AG04450 (cell line): ENCODE data around the gene SSH3. TPM values are rescaled to one million over a fixed set of nuclear protein-coding genes. Genes with fewer than 3 reads are reported as not detected.

Experiments
- CTCF ChIA-PET: fragments of 300-600, 350-600 bp; formaldehyde crosslinking; extraction: SDS; loops from one replicate; lab custom pipeline; 2022; ENCODE audit warnings: antibody characterized with exemption, inconsistent platforms; lab: Charles Lee
- POLR2A ChIA-PET: fragments of 350-600 bp; formaldehyde crosslinking; extraction: SDS; loops from one replicate; lab custom pipeline; 2021; ENCODE audit warnings: antibody characterized with exemption, inconsistent platforms; lab: Yijun Ruan, JAX
- DNase-seq: peaks from one replicate; pipeline ENCODE4 v3.0.0-alpha.2; 2011; ENCODE audit warnings: low read depth, low spot score
- H3K27ac ChIP-seq: one replicate; pipeline ENCODE4 v1.5.1; 2012; ENCODE audit warnings: low read depth, low read length, control low read depth
- H3K27me3 ChIP-seq: one replicate; pipeline ENCODE4 v1.6.0; 2012; ENCODE audit warnings: low read length; ENCODE audit not compliant: control insufficient read depth, insufficient read depth
- H3K4me3 ChIP-seq: 2 replicates; pipeline ENCODE4 v1.5.1; 2011; ENCODE audit warnings: mild to moderate bottlenecking, low read depth, low read length, control low read depth
- H3K9me3 ChIP-seq: 2 replicates; pipeline ENCODE4 v1.5.1; 2012; ENCODE audit warnings: low read length; ENCODE audit not compliant: control insufficient read depth, insufficient read depth
- CTCF ChIP-seq: IDR thresholded peaks from 2 replicates; pipeline ENCODE4 v1.5.1; 2011; ENCODE audit warnings: low read depth, low read length, control low read depth, inconsistent platforms
- polyA plus RNA-seq: library from polyadenylated mRNA; depleted of rRNA; stranded (reverse); fragments of >200 nt; gene quantifications from 2 replicates; pipeline ENCODE4 v1.2.3, GENCODE V29; 2011

SSH3 gene
- polyA plus RNA-seq, 1 experiment, result 16.5 TPM

GRCh38 chr11:67309166-67309565 lies 5.8 kb downstream of the SSH3 start:
- Histone ChIP-seq H3K4me3 (no peak overlapping the region), H3K27me3 (no peaks in the 10 kb centered on the region), H3K9me3 (no peaks in the 10 kb centered on the region), H3K27ac (no peak overlapping the region)
- no peak for DNase-seq
- TF ChIP-seq CTCF, result no peak
- ChIA-PET CTCF (interaction anchor here (1.2 to 1.5 kb wide), 3 partner anchors 8 to 47 kb away, joined by 3 to 6 read pairs (median 4); partner anchors contain the start of gene ANKRD13D), POLR2A (no interaction called here)

DNA sequence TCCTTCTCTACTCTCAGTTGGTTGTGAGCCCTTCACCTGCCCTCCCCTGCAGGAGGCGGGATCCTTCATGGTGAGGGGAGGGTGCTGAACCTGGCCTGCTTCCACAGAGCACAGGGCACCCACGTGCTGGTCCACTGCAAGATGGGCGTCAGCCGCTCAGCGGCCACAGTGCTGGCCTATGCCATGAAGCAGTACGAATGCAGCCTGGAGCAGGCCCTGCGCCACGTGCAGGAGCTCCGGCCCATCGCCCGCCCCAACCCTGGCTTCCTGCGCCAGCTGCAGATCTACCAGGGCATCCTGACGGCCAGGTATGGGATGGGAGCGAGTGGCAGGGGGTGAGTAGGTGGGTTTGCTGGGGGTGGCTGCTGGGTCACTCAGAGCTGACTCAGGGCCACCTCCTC lies 6.3 kb downstream of the SSH3 start:
- no peak for TF ChIP-seq CTCF
- H3K9me3 ChIP-seq, result no peaks in the 10 kb centered on the region
- no peak overlapping the region for H3K4me3 ChIP-seq
- ChIA-PET CTCF (interaction anchor here (1.5 kb wide), 2 partner anchors 21 to 48 kb away, joined by 4 to 6 read pairs; partner anchors contain the start of gene ANKRD13D), POLR2A (no interaction called here)
- no peaks in the 10 kb centered on the region for H3K27me3 ChIP-seq
- no peak for DNase-seq
- no peak overlapping the region for H3K27ac ChIP-seq

DNA sequence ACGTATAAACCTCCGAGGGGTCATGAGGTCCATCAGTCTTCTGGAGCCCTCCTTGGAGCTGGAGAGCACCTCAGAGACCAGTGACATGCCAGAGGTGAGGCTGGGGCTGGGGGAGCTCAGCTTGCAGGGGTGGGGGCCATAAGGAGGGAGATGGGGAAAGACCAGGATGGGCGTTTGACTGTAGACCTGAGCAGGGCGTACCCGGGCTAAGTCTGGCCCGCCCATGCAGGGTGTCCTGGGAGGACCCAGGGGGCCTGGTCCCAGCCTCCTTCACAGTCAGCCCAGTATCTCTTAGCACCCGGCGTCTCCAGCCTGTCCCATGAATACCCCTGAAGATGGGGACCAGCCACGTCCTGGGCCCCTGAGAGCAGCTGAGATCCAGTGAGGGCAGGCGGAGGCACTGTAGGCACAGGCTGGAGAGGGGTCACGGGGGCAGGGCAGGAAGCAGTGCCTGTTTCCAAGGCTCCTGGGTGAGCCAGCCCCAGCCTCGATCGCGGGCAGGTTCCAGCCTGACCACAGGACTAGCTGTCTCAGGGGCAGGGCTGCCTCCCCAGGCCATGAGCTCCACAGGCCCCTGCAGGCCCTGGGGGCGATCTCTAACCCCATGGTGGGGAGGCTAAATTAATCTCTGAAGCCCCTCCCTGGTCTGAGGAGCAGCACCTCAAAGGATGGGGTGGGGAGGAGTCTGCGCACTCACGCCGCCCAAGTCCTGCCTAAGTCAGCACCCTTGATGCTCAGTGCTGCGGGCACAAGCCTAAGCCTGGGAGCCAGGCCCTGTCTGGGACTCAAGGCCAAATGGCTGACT lies 7.1 kb downstream of the SSH3 start:
- Histone ChIP-seq H3K27me3 (no peaks in the 10 kb centered on the region), H3K9me3 (no peaks in the 10 kb centered on the region), H3K27ac (no peak overlapping the region), H3K4me3 (no peak overlapping the region)
- no peak for TF ChIP-seq CTCF
- CTCF ChIA-PET, result interaction anchor here (1.5 kb wide), 1 partner anchor 48 kb away, joined by 6 read pairs; no protein-coding TSS in a partner anchor
- no peak for DNase-seq
- POLR2A ChIA-PET, result no interaction called here

DNA sequence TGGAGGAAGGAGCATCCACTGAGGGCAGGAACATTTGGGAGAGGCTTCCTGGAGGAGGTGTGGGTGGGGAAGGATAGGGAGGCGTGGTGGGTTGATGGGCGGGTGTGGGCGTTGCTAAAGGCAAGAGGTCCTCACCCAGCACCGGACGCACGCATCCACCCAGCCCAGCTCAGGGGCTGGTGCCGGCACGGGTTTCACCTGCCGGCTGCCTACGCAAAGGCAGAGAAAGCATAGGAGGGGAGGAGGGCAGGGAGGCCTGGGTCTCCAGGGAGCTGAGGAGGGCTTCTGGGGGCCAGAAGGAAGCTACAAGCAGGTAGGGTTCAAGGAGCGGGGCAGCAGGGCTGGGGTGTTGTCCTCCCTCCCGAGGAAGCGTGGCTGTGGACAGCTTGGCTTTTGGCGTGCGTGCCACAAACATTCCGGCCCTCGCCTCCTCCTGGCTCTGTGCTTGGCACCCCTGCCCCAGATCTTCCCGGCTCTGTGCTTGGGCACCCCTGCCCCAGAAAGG lies 7.8 kb downstream of the SSH3 start:
- Histone ChIP-seq H3K4me3 (no peak overlapping the region), H3K27ac (no peak overlapping the region), H3K27me3 (no peaks in the 10 kb centered on the region), H3K9me3 (no peaks in the 10 kb centered on the region)
- POLR2A ChIA-PET, result no interaction called here
- no peak for DNase-seq
- CTCF ChIA-PET, result no interaction called here
- no peak for TF ChIP-seq CTCF

- no peak overlapping the region for H3K27ac ChIP-seq
- H3K27me3 ChIP-seq, result no peaks in the 10 kb centered on the region
- ChIA-PET POLR2A (no interaction called here), CTCF (no interaction called here)
- DNase-seq, result no peak
- no peaks in the 10 kb centered on the region for H3K9me3 ChIP-seq
- no peak for TF ChIP-seq CTCF
- H3K4me3 ChIP-seq, result no peak overlapping the region
These were observed 8.3 kb downstream of the SSH3 start for GRCh38 chr11:67311556-67312082.
